Erythroblast (primary cell): ENCODE measurements around the gene ASPM.

Experiments used
- DNase-seq, 2 experiments: peaks; one replicate each; lab custom pipeline; 2025; lab: John Stamatoyannopoulos, UW
- GATA1 ChIP-seq: IDR thresholded peaks from 2 replicates; pipeline ENCODE4 v1.6.1; 2011; ENCODE audit warnings: low read depth, mild to moderate bottlenecking, control low read depth, low read length, moderate library complexity
- POLR2A ChIP-seq: IDR thresholded peaks from 2 replicates; pipeline ENCODE4 v1.6.1; 2011; ENCODE audit warnings: mild to moderate bottlenecking, low read length

ASPM gene

DNA sequence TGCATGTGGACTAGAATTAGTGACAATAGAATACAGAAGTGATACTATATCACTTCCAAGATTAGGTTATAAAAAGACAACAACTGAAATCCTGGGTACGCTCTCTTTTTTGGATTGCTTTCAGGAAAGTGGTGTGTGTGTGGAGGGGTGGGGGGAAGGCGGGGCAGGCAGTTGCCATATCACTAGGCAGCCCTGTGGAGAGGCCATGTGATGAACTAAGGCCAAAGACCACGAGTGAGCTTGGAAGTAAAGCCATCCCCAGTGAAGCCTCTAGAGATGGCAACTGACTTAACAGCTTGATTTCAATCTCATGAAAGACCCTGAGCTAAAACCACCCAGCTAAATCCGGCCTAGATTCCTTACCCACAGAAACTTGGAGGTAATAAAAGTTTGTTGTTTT is 6.2 kb upstream of the ASPM start:
- TF ChIP-seq GATA1 (no peak), POLR2A (no peak)
- DNase-seq, result peak; percentile 38 to 43

DNA sequence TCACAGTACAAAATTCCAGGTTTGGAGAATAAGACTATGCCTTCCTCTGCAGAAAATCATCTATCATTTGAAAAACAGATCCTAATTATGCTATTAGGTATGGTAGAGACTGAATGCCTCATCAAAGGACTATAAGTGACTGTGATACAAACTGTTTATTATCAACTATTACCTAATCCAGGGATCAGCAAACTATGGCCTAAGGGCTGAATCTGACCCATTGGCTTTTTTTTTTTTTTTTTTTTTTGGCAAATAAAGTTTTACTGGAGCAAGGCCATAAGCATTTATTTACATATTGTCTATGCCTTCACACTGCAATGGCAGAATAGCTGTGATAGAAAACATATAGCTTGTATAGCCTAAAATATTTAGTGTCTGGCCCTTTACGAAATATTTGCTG is 4.7 kb upstream of the ASPM start:
- TF ChIP-seq GATA1 (no peak), POLR2A (no peak)
- no peak for DNase-seq

DNA sequence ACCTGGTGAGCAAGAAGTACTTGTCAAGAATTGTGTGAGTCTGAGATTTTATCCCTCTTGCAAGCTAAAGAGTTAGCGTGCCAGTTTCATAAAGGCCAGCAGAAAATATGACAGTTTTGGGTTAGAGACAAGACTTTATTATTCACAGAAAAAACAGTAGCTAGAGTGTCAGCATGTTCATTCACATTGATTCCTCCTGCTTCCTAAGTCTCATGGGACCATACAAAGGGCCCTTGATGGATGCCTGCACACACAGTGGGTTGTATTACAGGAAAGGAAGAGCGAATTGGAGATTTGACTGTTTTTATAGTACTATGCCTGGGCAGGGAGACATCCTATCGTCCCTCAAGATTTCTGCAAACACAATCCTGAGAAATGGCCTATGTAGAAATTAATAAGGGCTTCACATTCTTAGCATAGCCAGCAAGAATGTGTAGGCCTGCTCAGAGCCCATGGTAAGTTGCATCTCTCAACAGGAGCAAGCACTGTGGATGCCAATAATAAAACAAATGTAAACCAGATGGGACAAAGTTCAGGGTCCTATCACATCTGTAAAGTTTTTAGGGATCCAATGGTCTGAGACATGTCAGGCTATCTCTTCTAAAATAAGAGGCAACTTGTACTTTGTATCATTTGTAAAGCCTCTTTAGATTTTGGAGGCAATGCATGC is 4.0 kb upstream of the ASPM start:
- no peak for DNase-seq

DNA sequence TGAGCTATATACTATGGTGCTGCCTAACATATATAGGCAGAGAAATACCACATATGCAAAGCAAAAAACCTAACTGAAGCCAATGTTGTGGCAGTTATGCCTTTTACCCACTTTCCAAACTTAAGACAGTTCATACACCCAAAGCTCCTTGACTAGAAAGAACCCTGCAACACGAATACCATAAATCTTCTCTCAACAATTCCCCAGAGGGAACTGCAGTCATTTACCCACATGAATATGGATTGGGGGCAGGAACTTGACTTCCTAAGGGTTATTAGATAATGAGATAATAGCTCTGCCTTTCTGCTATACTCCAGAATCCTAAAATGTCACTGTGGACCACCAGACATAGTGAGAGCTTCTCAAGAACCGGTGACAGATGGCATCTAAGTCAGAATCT is 2.9 kb upstream of the ASPM start:
- TF ChIP-seq GATA1, result no peak
- no peak for TF ChIP-seq POLR2A
- no peak for DNase-seq

More for the DNA sequence above, 4.0 kb upstream of the ASPM start:
- TF ChIP-seq GATA1, result no peak
- no peak for TF ChIP-seq POLR2A

DNA sequence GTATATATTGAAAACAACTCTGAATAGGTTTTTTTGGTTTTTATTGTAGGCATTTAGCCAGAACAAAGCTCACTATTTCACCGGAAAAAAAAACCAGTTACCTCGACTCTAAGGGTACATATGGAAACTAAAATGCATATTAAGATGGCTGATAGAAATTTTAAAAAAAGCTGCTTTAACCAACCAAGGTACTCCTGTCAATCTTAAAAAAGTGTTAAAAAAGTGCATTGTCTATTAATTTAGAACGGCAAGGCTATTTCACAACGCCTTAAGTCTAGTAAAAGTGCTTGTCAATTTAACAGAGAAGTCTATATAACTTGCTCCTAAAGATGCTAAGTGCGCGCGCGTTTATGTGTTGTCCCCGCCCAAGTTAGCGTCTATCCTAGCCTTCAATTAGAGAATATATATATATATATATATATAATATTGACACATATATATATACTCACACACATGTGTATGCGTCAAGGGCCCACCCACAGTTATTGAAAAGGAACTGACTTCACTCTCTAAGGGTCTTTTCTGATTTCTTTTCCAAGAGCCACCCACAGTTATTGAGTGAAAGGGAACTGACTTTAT is 934 bp downstream of the ASPM start:
- peak; percentile 48 to 69 for DNase-seq
- no peak for TF ChIP-seq POLR2A
- no peak for TF ChIP-seq GATA1

DNA sequence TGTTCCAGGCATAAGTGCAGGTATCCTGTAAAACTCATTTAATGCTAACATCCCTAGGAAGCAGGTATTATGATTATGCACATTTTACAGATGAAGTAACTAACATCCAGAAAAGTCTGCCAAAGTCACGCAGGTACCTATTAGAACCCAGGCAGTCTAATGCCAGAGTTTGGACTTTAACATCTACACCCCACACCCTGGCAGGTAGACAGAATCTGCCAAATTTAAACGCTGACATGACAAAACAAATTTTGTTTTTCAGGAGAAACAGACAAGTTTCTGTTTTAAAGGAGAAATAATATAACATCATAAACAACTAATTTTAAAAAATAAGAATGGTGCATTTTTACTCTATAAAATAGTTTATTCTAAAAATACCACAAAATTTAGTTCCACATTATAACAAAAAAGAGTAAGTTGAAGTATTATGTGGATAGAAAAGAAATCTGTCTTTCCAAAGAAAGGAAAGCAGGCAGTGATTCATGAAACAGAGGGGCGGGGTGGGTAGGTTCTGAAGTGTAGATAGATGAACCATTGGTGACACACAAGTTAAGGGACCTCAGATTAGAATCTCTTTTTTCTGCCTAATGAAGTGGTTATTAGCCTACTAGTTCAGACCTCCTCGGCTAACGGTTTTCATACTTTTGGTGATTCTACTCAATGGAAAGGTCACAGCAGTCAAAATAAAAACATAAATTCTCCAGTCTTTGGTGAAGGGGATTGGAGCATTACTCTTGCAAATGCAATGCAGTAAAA is 1.7 kb downstream of the ASPM start:
- TF ChIP-seq GATA1 (no peak), POLR2A (no peak)
- peak; percentile 50 to 55 for DNase-seq

DNA sequence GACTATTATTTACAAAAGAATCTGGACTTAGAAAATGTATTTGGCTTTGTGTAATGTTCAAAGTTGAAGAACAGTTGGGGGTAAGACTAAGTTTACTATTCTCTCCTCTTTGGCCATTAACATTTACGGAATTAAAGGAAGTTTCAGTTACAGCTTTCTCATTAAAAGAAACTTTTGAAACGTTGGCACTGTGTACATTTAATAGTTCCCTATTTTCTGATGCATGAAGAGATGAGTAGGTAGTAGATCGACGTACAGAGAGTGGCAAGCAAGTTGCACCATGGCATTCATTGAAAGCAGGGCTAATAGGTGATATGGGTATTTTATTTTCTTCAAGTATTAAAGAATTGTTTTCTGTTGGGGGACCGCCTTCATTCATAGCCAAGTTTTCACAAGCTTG is 3.2 kb downstream of the ASPM start:
- no peak for DNase-seq
- TF ChIP-seq GATA1 (no peak), POLR2A (no peak)

DNA sequence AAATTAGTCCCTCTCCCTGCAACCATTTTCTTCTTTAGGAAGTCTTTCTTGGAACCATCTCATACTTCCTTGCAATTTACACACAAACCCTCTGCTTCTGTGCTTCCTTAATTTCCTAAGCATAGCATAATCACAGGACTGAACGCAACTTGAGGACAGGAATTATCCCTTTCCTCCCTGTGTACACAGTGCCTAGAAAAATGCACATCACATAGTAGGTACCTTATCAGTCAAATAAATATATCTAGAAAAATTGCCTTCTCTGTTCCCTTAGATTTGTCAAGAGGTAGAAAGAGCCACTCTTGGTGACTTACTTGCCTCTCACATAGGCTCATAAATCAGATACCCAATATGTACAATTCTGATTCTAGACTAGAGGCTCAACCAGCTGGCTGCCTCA is 4.9 kb downstream of the ASPM start:
- no peak for DNase-seq
- TF ChIP-seq POLR2A (no peak), GATA1 (no peak)

DNA sequence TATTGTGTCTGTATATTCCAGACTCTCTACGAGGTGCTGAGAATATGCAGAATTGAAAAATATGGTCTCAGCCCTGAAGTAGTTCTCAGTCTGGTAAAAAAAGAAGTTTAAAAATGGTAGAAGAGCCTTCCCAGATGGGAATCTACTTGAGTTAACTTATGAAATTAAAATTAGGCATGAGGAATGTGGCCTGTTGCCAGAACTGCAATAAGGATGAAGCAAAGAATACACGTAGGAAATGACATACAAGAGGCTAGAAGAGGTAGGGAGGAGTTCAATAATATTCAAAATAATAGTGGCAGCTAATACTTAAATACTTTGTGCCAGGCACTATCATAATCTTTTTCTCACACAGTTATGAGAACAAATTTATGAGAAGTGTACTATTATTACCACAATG is 6.3 kb downstream of the ASPM start:
- TF ChIP-seq GATA1 (no peak), POLR2A (no peak)
- no peak for DNase-seq

DNA sequence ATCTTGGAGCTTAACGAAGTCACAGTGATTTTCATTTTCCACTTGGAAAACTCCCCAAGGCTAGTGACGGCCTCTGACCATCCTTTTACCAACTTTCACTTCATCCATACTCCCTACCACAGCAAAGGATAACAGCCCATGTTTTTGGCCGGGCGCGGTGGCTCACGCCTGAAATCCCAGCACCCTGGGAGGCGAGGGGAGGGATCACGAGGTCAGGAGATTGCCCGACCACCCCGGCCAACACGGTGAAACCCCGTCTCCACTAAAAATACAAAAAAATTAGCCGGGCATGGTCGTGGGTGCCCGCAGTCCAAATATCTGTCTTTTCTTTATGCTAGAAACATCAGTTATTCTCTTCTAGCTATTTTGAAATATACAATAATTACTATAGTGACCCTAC is 7.3 kb downstream of the ASPM start:
- TF ChIP-seq GATA1, result no peak
- DNase-seq, result no peak

DNA sequence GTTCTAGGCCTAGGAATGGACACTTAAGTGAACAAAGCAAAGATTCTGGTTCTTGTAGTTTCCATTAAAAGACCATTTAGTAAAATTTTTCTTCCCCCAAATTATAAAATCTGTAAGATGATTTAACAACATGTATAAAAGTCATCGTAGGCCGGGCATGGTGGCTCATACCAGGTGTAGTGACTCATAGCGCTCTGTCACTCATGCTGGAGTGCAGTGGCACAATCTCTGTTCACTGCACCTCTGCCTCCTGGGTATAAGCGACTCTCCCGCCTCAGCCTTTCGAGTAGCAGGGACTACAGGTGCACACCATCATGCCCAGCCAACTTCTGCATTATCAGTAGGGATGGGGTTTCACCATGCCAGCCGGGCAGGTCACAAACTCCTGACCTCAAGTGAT is 9.1 kb downstream of the ASPM start:
- TF ChIP-seq POLR2A, result no peak
- no peak for TF ChIP-seq GATA1
- DNase-seq, result no peak

DNA sequence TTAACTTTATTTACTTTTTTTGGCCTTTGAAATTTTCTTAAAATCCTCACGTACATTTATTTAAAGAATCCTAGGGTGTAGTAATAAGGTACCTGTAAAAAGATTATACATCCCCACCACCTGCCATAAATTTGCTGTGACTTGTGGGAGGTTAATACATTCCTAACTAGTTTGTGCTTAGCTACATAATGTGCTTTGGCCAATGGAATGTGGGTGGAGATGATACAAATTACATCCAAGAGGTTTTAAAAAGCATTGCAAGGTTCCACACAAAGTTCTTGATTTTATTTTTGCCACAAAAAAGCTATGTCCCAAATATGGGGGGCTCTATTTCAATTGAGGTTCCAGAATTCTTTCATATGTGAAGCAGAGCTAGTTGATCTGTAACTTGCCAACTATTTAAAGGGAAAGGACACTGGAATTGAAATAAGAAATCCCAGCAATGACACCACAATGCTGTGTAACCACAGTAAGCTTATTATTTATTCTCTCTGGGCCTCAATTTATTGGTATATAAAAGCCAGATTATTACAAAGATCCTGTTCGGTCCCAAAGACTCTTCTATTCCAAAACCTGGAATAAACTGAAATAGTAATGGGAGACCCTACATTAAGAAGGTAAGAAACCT is 15.7 kb downstream of the ASPM start:
- TF ChIP-seq POLR2A (no peak), GATA1 (no peak)
- no peak for DNase-seq

DNA sequence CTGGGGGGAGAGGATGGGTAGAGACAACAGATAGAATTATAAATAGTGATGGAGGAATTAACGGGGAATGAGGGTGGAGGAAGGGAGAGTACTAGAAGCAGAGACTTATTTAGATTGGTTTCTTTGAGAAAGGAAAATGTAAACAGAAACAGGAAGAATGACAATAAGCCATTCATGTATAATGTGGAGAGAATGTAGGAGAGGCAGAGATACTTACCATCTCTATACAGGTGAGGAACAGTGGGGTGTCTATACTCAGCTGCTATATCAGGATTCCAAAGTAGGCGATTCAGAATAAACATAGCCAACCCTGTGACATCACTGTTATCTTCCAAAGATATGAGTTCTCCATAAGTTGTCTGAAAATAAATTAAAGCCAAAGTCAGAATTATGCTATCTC is 16.8 kb downstream of the ASPM start:
- TF ChIP-seq POLR2A (no peak), GATA1 (no peak)
- DNase-seq, result no peak
